CD14-positive monocyte (primary cell): Measurements from ENCODE around the gene TOP2A. TPM values are rescaled to one million over a fixed set of nuclear protein-coding genes. Genes with fewer than 3 reads are reported as not detected.
"Not testable (repeated sequence)": the region's sequence is repeated elsewhere in the genome, so short reads cannot be mapped to it uniquely, and the experiment has no call there.

Source experiments
- DNase-seq, 3 donors: peaks; one replicate each; pipeline ENCODE4 v3.0.0-alpha.2; 2011 to 2022
- H2AFZ ChIP-seq: 2 replicates; pipeline ENCODE4 v1.6.0; 2012; ENCODE audit warnings: mild to moderate bottlenecking, low read depth, low read length, inconsistent platforms; ENCODE audit not compliant: insufficient read depth, poor library complexity, severe bottlenecking
- H3K27ac ChIP-seq, 2 donors: 1 replicate in 1 of 2; 2 replicates in 1 of 2; pipeline ENCODE4 v1.5.1; 2012 to 2013; ENCODE audit warnings: low read length in 2 of 2, control low read depth in 1 of 2, inconsistent platforms in 1 of 2, low read depth in 1 of 2, mild to moderate bottlenecking in 1 of 2
- H3K27me3 ChIP-seq, 2 donors: one replicate each; pipeline versions ENCODE4 v1.6.0 to v1.6.1; 2011 to 2013; ENCODE audit warnings: low read length in 2 of 2; ENCODE audit not compliant: control insufficient read depth in 2 of 2, insufficient read depth in 2 of 2
- H3K36me3 ChIP-seq, 2 donors: replicated peaks in 1 of 2; 1 replicate in 1 of 2; 2 replicates in 1 of 2; pipeline versions ENCODE4 v1.5.1 to v1.6.1; 2012 to 2013; ENCODE audit warnings: low read length in 2 of 2, control low read depth in 1 of 2, inconsistent platforms in 1 of 2, mild to moderate bottlenecking in 1 of 2; ENCODE audit not compliant: insufficient read depth in 2 of 2, control insufficient read depth in 1 of 2
- H3K4me1 ChIP-seq, 2 donors: 1 replicate in 1 of 2; 2 replicates in 1 of 2; pipeline versions ENCODE4 v1.5.1 to v1.6.1; 2012 to 2013; ENCODE audit warnings: low read length in 2 of 2, control low read depth in 1 of 2, inconsistent platforms in 1 of 2, mild to moderate bottlenecking in 1 of 2, moderate library complexity in 1 of 2; ENCODE audit not compliant: insufficient read depth in 2 of 2, control insufficient read depth in 1 of 2
- H3K4me2 ChIP-seq: replicated peaks from 2 replicates; pipeline ENCODE3; 2012; ENCODE audit warnings: low read length, moderate library complexity, mild to moderate bottlenecking; ENCODE audit not compliant: poor library complexity, severe bottlenecking; ENCODE audit errors: extremely low read depth
- H3K4me3 ChIP-seq, 3 experiments: fragments of 200-600 bp in 1 of 3; sonication (generic) in 1 of 3; replicated peaks in 1 of 3; 1 replicate in 2 of 3; 2 replicates in 1 of 3; pipeline ENCODE4 v1.5.1; 2011 to 2013; ENCODE audit warnings: low read length in 3 of 3, mild to moderate bottlenecking in 3 of 3, control low read depth in 2 of 3, low read depth in 2 of 3, inconsistent platforms in 1 of 3, moderate library complexity in 1 of 3
- H3K79me2 ChIP-seq: 2 replicates; pipeline ENCODE4 v1.6.0; 2012; ENCODE audit warnings: mild to moderate bottlenecking, control low read depth, inconsistent platforms, low read length, moderate library complexity; ENCODE audit not compliant: insufficient read depth
- H3K9ac ChIP-seq: 2 replicates; pipeline ENCODE4 v1.6.0; 2017; ENCODE audit warnings: low read length, mild to moderate bottlenecking; ENCODE audit not compliant: insufficient read depth, poor library complexity, severe bottlenecking
- H3K9me3 ChIP-seq, 2 donors: replicated peaks in 1 of 2; 1 replicate in 1 of 2; 2 replicates in 1 of 2; pipeline versions ENCODE4 v1.5.1 to v1.6.1; 2012 to 2013; ENCODE audit warnings: low read length in 2 of 2, control low read depth in 1 of 2; ENCODE audit not compliant: control insufficient read depth in 1 of 2, insufficient read depth in 1 of 2
- H4K20me1 ChIP-seq: 2 replicates; pipeline ENCODE4 v1.6.0; 2012; ENCODE audit warnings: mild to moderate bottlenecking, low read length, control low read depth, moderate library complexity; ENCODE audit not compliant: insufficient read depth
- H3K27ac Mint-ChIP-seq, 7 donors: one replicate each; pipeline ENCODE4 v1.8.0; 2020; ENCODE audit warnings: mild to moderate bottlenecking in 7 of 7, mixed read lengths in 7 of 7, moderate library complexity in 6 of 7, inconsistent platforms in 2 of 7
- H3K27me3 Mint-ChIP-seq, 3 donors: one replicate each; pipeline ENCODE4 v1.8.0; 2021 to 2022; ENCODE audit warnings: low read depth in 3 of 3, mild to moderate bottlenecking in 3 of 3, mixed read lengths in 3 of 3, moderate library complexity in 3 of 3, inconsistent platforms in 1 of 3
- H3K36me3 Mint-ChIP-seq, 2 donors: one replicate each; pipeline ENCODE4 v1.8.0; 2020; ENCODE audit warnings: mixed read lengths in 2 of 2, inconsistent platforms in 1 of 2, mild to moderate bottlenecking in 1 of 2
- H3K4me1 Mint-ChIP-seq: one replicate; pipeline ENCODE4 v1.8.0; 2020; ENCODE audit warnings: mild to moderate bottlenecking, mixed read lengths
- H3K4me3 Mint-ChIP-seq, 2 donors: one replicate each; pipeline ENCODE4 v1.8.0; 2020; ENCODE audit warnings: mild to moderate bottlenecking in 2 of 2, mixed read lengths in 2 of 2, moderate library complexity in 1 of 2
- H3K9me3 Mint-ChIP-seq, 7 donors: one replicate each; pipeline ENCODE4 v1.8.0; 2020 to 2022; ENCODE audit warnings: mixed read lengths in 7 of 7, mild to moderate bottlenecking in 6 of 7, moderate library complexity in 6 of 7, inconsistent platforms in 2 of 7
- CTCF ChIP-seq: fragments of 200-600 bp; IDR thresholded peaks from one replicate; pipeline ENCODE4 v1.8.0; 2022; ENCODE audit warnings: antibody characterized with exemption, mild to moderate bottlenecking
- WGBS: methylation state at CpG from one replicate; pipeline ENCODE4 v1.1.5; 2013; ENCODE audit warnings: missing lambda C conversion rate; ENCODE audit not compliant: insufficient coverage; 5-methylcytosine and 5-hydroxymethylcytosine counted together
- intact Hi-C, 2 donors: fragments of 100-400 bp; cut with micrococcal nuclease; formaldehyde crosslinking; loops; one replicate each; pipeline versions ENCODE4 v1.15.0 to v1.15.1; 2023
- polyA plus RNA-seq, 3 donors: library from polyadenylated mRNA; depleted of rRNA in 1 of 3; unstranded in 2 of 3; stranded (reverse) in 1 of 3; fragments of 300-500 nt in 2 of 3; fragments of >200 nt in 1 of 3; fragmentation: Illumina TruSeq in 2 of 3; gene quantifications; 1 replicate in 2 of 3; 2 replicates in 1 of 3; pipeline ENCODE4 v1.2.3, GENCODE V29; 2012 to 2021

TOP2A gene
- polyA plus RNA-seq, 3 donors = 0.01 to 0.94 (median 0.28) TPM

GRCh38 chr17:40377832-40378231 lies 39.9 kb downstream of the TOP2A start:
- H3K4me1 Mint-ChIP-seq = peaks cover 15% of the 10 kb centered on the region
- intact Hi-C loops = no loop called here
- no peak overlapping the region for H3K27ac Mint-ChIP-seq
- H3K4me3 ChIP-seq = no peak overlapping the region
- H3K9me3 ChIP-seq = peaks cover 0 to 3% of the 10 kb centered on the region in 2 donors
- H2AFZ ChIP-seq = no peak overlapping the region
- peaks cover 0 to 5% of the 10 kb centered on the region in 2 donors for H3K4me1 ChIP-seq
- no peak overlapping the region for H3K27ac ChIP-seq
- H4K20me1 ChIP-seq = no peaks in the 10 kb centered on the region
- H3K79me2 ChIP-seq = no peaks in the 10 kb centered on the region
- no peak for DNase-seq
- WGBS = 80% methylated on average over 2 of the region's 13 CpGs
- no peak overlapping the region for H3K4me3 Mint-ChIP-seq
- no peak overlapping the region for H3K9ac ChIP-seq
- H3K27me3 ChIP-seq = no peaks in the 10 kb centered on the region
- H3K36me3 ChIP-seq = no peaks in the 10 kb centered on the region
- no peak overlapping the region for H3K4me2 ChIP-seq
- peaks cover 6 to 15% (median 11%) of the 10 kb centered on the region in 7 donors for H3K9me3 Mint-ChIP-seq
- TF ChIP-seq CTCF = no peak
- H3K27me3 Mint-ChIP-seq = peaks cover 0 to 11% (median 9%) of the 10 kb centered on the region in 3 donors
- H3K36me3 Mint-ChIP-seq = peaks cover 2 to 3% of the 10 kb centered on the region in 2 donors

DNA sequence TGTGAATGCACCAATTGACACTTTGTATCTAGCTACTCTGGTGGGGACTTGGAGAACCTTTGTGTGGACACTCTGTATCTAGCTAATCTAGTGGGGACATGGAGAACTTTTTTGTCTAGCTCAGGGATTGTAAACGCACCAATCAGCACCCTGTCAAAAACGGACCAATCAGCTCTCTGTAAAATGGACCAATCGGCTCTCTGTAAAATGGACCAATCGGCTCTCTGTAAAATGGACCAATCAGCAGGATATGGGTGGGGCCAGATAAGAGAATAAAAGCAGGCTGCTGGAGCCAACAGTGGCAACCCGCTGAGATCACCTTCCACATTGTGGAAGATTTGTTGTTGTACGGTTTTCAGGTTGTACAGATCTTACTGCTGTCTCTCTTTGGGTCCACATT lies 41.2 kb downstream of the TOP2A start:
- H3K9ac ChIP-seq, H3K27ac Mint-ChIP-seq, H3K27me3 ChIP-seq, H3K27ac ChIP-seq, H4K20me1 ChIP-seq, H3K9me3 ChIP-seq, H3K36me3 Mint-ChIP-seq, H3K36me3 ChIP-seq, H3K4me3 ChIP-seq, intact Hi-C loops, H3K4me2 ChIP-seq, H3K79me2 ChIP-seq, DNase-seq: not testable (repeated sequence)
- Histone ChIP-seq H2AFZ (peak overlapping the region; percentile 68), H3K4me1 (peaks cover 0 to 13% of the 10 kb centered on the region in 2 donors)
- H3K4me3 Mint-ChIP-seq = peak overlapping the region in 1 of 2 donors; percentile 47
- 84% methylated on average over 4 of the region's 6 CpGs for WGBS
- H3K9me3 Mint-ChIP-seq = peaks cover 6 to 22% (median 16%) of the 10 kb centered on the region in 7 donors
- H3K27me3 Mint-ChIP-seq = peaks cover 0 to 11% (median 9%) of the 10 kb centered on the region in 3 donors
- peaks cover 27% of the 10 kb centered on the region for H3K4me1 Mint-ChIP-seq

DNA sequence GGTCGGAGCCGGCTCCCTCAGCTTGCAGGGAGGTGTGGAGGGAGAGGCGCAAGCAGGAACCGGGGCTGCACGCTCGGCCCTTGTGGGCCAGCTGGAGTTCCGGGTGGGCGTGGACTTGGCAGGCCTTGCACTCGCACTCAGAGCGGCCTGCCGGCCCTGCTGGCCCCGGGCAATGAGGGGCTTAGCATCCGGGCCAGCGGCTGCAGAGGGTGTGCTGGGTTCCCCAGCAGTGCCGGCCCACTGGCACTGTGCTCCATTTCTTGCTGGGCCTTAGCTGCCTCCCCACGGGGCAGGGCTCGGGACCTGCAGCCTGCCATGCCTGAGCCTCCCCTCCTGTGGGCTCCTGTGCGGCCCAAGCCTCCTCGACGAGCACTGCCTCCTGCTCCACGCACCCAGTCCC lies 41.9 kb downstream of the TOP2A start:
- intact Hi-C loops, H3K36me3 ChIP-seq, H3K4me3 Mint-ChIP-seq, H3K27me3 ChIP-seq, H3K36me3 Mint-ChIP-seq, H3K9ac ChIP-seq, H3K79me2 ChIP-seq, H4K20me1 ChIP-seq, DNase-seq, H3K4me3 ChIP-seq, H3K4me2 ChIP-seq, H2AFZ ChIP-seq, H3K27ac Mint-ChIP-seq, H3K27ac ChIP-seq: not testable (repeated sequence)
- H3K4me1 ChIP-seq = peaks cover 0 to 13% of the 10 kb centered on the region in 2 donors
- peaks cover 0 to 12% of the 10 kb centered on the region in 2 donors for H3K9me3 ChIP-seq
- WGBS = 93% methylated on average over 17 of the region's 21 CpGs
- H3K9me3 Mint-ChIP-seq = peaks cover 6 to 26% (median 18%) of the 10 kb centered on the region in 7 donors
- peaks cover 31% of the 10 kb centered on the region for H3K4me1 Mint-ChIP-seq
- H3K27me3 Mint-ChIP-seq = peaks cover 0 to 11% (median 9%) of the 10 kb centered on the region in 3 donors
